Measurements from ENCODE around the gene ST6GAL1.

DNA sequence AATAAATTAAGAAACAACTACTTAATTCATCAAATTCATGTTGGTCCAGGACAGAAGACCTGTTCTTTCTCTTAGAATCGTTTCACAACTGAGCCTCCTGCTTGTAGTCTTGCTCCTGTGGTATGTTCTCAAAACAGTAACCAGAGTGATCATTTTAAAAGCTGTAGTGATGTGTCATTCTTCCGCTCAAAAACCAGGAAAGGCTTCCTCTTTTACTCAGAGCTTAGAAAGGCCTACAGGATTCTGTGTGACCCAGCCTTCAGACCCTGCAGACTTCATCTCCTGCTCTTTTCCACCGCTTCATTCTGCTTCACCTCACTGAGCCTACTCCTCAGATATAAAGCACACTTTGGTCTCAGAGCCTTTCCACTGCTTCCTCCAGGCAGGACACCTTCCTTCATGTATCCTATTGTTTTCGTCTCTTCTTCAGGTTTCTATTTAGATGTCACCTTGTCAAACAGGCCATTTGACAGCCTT is 22.7 kb downstream of the ST6GAL1 start:
- TF ChIP-seq, protein P1, sequence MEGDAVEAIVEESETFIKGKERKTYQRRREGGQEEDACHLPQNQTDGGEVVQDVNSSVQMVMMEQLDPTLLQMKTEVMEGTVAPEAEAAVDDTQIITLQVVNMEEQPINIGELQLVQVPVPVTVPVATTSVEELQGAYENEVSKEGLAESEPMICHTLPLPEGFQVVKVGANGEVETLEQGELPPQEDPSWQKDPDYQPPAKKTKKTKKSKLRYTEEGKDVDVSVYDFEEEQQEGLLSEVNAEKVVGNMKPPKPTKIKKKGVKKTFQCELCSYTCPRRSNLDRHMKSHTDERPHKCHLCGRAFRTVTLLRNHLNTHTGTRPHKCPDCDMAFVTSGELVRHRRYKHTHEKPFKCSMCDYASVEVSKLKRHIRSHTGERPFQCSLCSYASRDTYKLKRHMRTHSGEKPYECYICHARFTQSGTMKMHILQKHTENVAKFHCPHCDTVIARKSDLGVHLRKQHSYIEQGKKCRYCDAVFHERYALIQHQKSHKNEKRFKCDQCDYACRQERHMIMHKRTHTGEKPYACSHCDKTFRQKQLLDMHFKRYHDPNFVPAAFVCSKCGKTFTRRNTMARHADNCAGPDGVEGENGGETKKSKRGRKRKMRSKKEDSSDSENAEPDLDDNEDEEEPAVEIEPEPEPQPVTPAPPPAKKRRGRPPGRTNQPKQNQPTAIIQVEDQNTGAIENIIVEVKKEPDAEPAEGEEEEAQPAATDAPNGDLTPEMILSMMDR (IDR thresholded peaks at IDR 0.05) = no peak
- no peak for TF ChIP-seq POLR2A (IDR thresholded peaks at IDR 0.05)
